Calu3 (cell line): Measurements from ENCODE around the gene CAMK1. TPM values are rescaled to one million over a fixed set of nuclear protein-coding genes. Genes with fewer than 3 reads are reported as not detected.

ENCODE experiments used
- BruUV-seq: library from RNA; stranded (reverse); fragments of 400-500 nt; replicated peaks from 2 replicates; lab custom pipeline; 2021; lab: Mats Ljungman, UMichigan
- CTCF ChIA-PET: fragments of 300-600 bp; sonication (Branson Sonifier 250); formaldehyde crosslinking; loops from one replicate; lab custom pipeline; 2022; ENCODE audit warnings: antibody characterized with exemption; lab: Charles Lee
- DNase-seq: peaks from one replicate; pipeline ENCODE4 v3.0.0; 2022
- H3K27ac Mint-ChIP-seq: one replicate; pipeline ENCODE4 v1.8.0; 2022; ENCODE audit warnings: mixed read lengths; ENCODE audit not compliant: unreplicated experiment
- H3K27me3 Mint-ChIP-seq: one replicate; pipeline ENCODE4 v1.8.0; 2022; ENCODE audit warnings: mixed read lengths; ENCODE audit not compliant: unreplicated experiment
- H3K36me3 Mint-ChIP-seq: one replicate; pipeline ENCODE4 v1.8.0; 2022; ENCODE audit warnings: mild to moderate bottlenecking, moderate library complexity, mixed read lengths; ENCODE audit not compliant: insufficient read depth, unreplicated experiment
- H3K4me1 Mint-ChIP-seq: one replicate; pipeline ENCODE4 v1.8.0; 2022; ENCODE audit warnings: mild to moderate bottlenecking, low read depth, mixed read lengths; ENCODE audit not compliant: unreplicated experiment
- H3K4me3 Mint-ChIP-seq: one replicate; pipeline ENCODE4 v1.8.0; 2022; ENCODE audit warnings: mild to moderate bottlenecking, low read depth, moderate library complexity, mixed read lengths; ENCODE audit not compliant: unreplicated experiment
- H3K9me3 Mint-ChIP-seq: one replicate; pipeline ENCODE4 v1.8.0; 2022; ENCODE audit warnings: low read depth, mixed read lengths; ENCODE audit not compliant: unreplicated experiment
- CTCF ChIP-seq: fragments of 200-600 bp; IDR thresholded peaks from one replicate; pipeline ENCODE4 v1.8.0; 2022; ENCODE audit warnings: antibody characterized with exemption; ENCODE audit not compliant: unreplicated experiment
- intact Hi-C: fragments of 100-400 bp; cut with micrococcal nuclease; formaldehyde crosslinking; loops from one replicate; pipeline ENCODE4 v1.10.0; 2022; ENCODE audit not compliant: unreplicated experiment
- total RNA-seq: library from RNA; stranded (reverse); gene quantifications from 2 replicates; pipeline ENCODE4 v1.2.3, GENCODE V29; 2022

The CAMK1 gene
- total RNA-seq, 1 experiment from 2014 or later: 7.2 TPM

GRCh38 chr3:9806137-9806536 lies 36.4 kb upstream of the CAMK1 start:
- Mint-ChIP-seq H3K27ac (no peak overlapping the region), H3K9me3 (no peaks in the 10 kb centered on the region), H3K4me3 (no peak overlapping the region), H3K27me3 (no peaks in the 10 kb centered on the region), H3K36me3 (peaks cover 75% of the 10 kb centered on the region), H3K4me1 (peaks cover 23% of the 10 kb centered on the region)
- no TSS peak for BruUV-seq
- CTCF ChIA-PET: no interaction called here
- TF ChIP-seq CTCF: no peak
- DNase-seq: no peak
- intact Hi-C loops: no loop called here

GRCh38 chr3:9804996-9805395 lies 35.2 kb upstream of the CAMK1 start:
- BruUV-seq: no TSS peak
- Mint-ChIP-seq H3K4me3 (no peak overlapping the region), H3K27me3 (no peaks in the 10 kb centered on the region), H3K36me3 (peaks cover 73% of the 10 kb centered on the region), H3K4me1 (peaks cover 15% of the 10 kb centered on the region), H3K9me3 (no peaks in the 10 kb centered on the region), H3K27ac (no peak overlapping the region)
- CTCF ChIA-PET: interaction anchor here (1.0 kb wide), 1 partner anchor 12 kb away, joined by 3 read pairs; the partner anchor contains the start of gene ARPC4
- intact Hi-C loops: no loop called here
- TF ChIP-seq CTCF: no peak
- no peak for DNase-seq

GRCh38 chr3:9803494-9803893 lies 33.7 kb upstream of the CAMK1 start:
- no peak for DNase-seq
- Mint-ChIP-seq H3K27ac (no peak overlapping the region), H3K4me1 (peaks cover 2% of the 10 kb centered on the region), H3K36me3 (peaks cover 70% of the 10 kb centered on the region), H3K4me3 (no peak overlapping the region), H3K27me3 (no peaks in the 10 kb centered on the region), H3K9me3 (no peaks in the 10 kb centered on the region)
- BruUV-seq: no TSS peak
- no peak for TF ChIP-seq CTCF
- CTCF ChIA-PET: no interaction called here
- intact Hi-C loops: no loop called here

- no TSS peak for BruUV-seq
- CTCF ChIA-PET: no interaction called here
- H3K27ac Mint-ChIP-seq: no peak overlapping the region
- H3K27me3 Mint-ChIP-seq: no peaks in the 10 kb centered on the region
- no peaks in the 10 kb centered on the region for H3K9me3 Mint-ChIP-seq
- peaks cover 1% of the 10 kb centered on the region for H3K4me1 Mint-ChIP-seq
- peaks cover 78% of the 10 kb centered on the region for H3K36me3 Mint-ChIP-seq
- DNase-seq: no peak
- intact Hi-C loops: no loop called here
- H3K4me3 Mint-ChIP-seq: no peak overlapping the region
- TF ChIP-seq CTCF: no peak
These were observed 30.8 kb upstream of the CAMK1 start for GRCh38 chr3:9800529-9800928.
